ENCODE data around the gene SLC17A9. TPM values are rescaled to one million over a fixed set of nuclear protein-coding genes. Genes with fewer than 3 reads are reported as not detected.

The SLC17A9 gene
- polyA plus RNA-seq, 1 donor: 1.7 TPM

- no peak for DNase-seq
Observed at GRCh38 chr20:63003546-63003945, 51.0 kb downstream of the SLC17A9 start.

DNA sequence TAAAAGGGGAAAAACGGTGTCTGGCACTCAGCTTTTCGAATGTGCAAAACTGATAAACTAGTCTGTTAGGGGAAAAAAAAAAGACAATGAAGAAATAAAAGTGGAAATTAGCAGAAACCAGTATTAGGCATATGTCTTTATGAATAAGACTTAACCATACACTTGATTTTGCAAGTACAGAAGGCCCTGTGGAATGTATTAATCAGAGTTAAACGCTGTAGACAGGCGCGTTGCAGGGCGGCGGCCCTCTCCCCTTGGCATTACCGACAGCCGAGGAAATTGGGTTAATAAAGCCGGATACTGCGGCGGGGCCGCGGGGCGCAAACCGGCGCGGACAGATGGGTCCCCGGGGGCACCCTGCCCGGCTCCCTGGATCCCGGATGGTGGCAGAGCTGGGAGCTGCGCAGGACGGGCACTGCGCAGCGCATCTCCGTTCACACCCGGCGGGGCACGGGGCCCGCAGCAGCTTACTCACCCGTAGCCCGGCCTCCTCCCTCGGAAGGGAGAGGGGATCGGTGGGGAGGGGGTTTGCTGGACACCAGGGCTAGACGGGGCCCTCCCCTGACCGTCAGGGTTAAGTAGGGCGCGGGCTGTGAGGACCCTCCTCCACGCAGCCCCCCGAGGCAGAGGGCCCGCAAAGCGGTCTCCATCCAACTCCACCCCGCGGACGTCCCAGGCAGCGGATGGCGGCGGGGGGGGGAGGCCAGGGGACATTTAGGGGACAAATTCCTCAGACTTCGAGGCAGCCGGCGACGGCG is 52.3 kb downstream of the SLC17A9 start:
- DNase-seq: no peak

DNA sequence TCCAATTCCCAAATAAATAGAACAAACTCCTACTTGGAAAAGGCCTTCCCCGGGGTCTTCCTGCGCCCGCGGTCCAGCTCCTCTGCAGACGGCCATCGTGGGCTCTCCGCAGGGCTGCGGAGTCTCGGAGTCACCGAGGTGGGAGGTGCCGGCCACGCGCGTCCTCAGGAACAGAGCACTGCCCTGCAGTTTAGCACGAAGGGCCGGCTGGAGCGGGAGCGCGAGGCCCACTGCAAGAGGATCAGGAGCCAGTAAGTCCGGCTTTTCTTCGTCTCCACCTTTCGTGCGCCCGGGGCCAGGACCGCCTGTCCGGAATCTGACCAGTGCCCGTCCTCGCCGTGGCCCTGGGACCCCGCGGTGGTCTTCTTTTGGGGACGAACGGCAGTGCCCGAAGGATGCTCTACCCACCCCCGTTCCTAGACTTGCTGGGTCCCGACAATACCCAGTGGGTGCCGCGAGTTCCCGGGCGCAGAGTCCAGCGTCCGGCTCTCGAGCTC is 52.9 kb downstream of the SLC17A9 start:
- no peak for DNase-seq

GRCh38 chr20:63005862-63006539 is 53.5 kb downstream of the SLC17A9 start:
- DNase-seq: no peak

GRCh38 chr20:63006540-63007359 is 54.2 kb downstream of the SLC17A9 start, which contains the start of gene BHLHE23:
Gene BHLHE23, minus strand, starts transcription at chr20:63006964. Its CDS starts 190 bp downstream, at chr20:63006774.
- no peak for DNase-seq

- DNase-seq: no peak
Observed at GRCh38 chr20:63007360-63007645, 54.8 kb downstream of the SLC17A9 start.

DNA sequence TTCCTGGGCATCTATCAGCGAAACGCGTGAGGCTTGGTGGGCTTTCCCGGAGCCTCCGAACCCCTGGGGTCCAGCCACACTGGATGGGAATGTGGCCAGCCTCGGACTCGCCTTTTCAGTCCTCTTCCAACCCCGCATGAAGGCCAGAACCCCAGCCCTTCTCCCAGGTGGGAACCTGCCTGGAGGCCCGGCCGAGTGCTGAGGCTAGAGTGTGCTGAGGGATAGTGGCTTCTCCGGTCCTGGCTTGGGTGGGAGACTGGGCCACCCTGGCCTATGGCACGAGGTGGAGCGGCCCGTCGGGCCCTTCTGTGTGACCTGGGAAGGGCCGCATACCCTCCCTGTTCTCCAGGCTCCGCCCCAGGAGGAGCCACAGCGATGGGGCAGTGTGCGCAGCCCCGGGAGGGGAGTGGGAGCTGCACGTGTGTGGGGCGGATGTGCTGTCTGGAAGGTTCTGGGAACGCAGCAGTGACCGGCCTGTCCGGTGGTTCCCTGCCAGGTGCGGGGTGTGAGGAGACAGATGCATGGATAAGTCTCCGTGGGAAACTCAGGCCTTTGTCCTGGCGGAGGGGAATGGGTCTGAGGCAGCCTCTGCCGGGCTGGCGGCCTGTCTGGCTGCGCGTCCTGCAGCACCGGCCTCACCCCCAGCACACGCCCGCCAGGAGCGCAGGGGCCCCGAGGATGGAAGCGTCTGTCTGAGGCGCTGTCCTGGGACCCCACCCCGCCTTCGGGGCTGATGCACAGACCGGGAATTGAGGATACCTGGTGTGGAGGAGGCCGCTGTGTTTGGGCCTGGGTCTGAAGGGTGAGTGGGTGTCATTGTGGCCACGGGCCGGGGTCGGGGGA is 55.4 kb downstream of the SLC17A9 start:
- DNase-seq: no peak

- no peak for DNase-seq
Observed at GRCh38 chr20:63008541-63009044, 56.1 kb downstream of the SLC17A9 start.

- peak; percentile 63 for DNase-seq
Observed at GRCh38 chr20:63009045-63009961, 56.8 kb downstream of the SLC17A9 start.

DNA sequence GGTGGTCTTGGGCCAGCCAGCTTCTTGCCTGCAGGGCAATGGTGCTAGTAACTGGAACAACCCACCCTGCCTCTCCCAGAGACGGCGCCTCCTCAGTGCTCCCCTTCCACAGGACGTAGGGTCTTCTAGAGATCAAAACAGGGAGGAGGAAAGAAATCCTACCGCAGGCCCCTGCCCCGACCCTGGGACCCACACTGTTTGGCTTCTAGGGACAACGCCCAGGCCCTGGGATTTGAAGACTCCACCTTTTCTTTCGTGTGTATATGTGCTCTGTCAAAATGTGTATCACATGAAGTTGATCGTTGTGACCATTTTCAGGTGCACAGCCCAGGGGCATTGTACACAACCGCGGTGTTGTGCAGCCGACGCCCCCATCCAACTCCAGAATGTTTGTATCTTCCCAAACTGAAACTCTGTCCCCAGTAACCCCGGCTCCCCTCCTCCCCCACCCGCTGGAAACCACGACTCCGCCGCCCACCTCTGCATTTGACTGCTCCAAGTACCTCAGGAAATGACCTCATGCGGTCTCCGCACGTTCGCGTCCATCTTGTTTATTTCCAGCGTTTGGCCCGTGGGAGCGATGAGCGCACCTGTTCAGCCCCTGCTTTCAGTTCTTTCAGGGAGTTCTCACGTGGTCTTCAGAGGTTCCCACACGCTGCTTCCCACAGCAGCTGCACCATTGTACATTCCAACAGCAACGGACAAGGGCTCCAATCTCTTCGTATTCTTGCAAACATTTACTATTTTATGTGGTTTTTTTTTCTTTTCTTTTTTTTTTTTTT is 57.7 kb downstream of the SLC17A9 start:
- no peak for DNase-seq

- no peak for DNase-seq
Observed at GRCh38 chr20:63011798-63012197, 59.3 kb downstream of the SLC17A9 start.

DNA sequence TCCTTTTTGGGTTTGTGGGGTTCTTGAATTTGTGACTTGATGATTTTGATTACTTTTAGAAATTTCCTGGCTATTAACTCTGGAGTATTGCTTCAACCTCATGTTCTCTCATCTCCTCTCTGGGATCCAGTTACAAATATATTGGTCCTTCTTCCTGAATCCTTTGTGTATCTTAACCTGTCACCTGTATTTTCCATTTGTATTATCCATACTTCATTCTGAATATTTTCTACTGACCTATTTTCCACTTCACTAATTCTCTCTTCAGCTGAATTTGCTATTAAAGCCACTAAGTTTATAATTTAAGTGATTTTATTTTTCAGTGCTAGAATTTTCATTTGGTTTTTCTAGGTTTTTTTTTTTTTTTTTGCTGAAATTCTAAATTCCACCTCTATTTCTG is 60.7 kb downstream of the SLC17A9 start:
- no peak for DNase-seq

- no peak for DNase-seq
Observed at GRCh38 chr20:63014287-63014686, 61.8 kb downstream of the SLC17A9 start.

- peak; percentile 49 for DNase-seq
Observed at GRCh38 chr20:63014710-63015109, 62.2 kb downstream of the SLC17A9 start.

DNA sequence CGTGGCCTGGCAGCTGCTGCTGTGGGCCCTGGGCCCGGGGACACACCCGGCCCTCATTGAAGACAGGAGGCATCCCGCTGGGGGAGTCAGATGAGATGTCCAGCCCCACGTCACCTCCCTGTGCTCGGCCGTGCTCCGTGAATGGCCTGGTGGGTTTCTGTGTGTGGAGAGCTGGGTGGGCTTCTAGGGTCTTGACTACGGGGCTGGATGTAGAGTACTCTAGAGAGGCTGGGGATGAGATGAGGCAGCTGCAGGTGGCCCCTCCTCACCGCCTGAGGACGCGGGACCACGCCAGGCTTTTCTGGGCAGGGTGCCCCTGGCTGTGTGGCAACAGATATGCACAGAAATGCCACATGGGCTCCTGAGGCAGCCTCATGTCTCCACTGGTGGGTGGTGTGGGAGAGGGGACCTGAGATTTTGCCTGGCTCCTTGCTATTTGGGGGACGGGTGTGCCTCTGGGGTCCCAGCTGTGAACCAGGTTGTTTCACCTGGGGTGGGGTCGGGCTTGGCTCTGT is 62.7 kb downstream of the SLC17A9 start:
- no peak for DNase-seq

DNA sequence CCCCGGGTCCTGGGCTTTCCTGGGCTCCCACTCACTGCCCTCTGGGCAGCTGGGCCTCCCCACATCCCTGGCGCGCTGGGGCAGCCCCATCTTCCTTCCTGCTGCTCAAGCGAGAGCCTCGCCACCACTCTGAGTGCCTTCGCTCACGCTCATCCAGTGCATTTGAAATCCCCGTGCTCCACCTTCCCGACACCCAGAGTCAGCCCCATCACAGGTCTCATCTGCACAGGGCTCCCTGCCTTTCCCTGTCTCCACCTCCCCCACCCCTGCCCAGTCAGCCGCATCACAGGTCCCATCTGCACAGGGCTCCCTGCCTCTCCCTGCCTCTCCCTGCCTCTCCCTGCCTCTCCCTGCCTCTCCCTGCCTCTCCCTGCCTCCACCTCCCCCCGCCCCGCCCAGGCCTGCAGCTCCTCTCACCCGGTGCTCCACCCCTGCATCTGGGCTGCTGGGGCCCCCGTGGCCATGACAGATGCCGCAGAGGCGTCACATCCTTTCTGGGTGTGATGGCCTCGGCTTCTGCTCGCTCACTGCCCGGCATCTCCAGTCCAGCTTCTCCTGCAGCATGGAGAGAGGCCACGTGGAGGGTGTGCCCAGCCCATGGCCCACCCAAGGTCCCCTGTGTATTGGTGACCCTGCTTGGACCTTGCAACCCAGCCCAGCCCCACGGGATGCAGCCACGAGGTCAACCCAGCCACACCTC is 63.3 kb downstream of the SLC17A9 start:
- DNase-seq: no peak

DNA sequence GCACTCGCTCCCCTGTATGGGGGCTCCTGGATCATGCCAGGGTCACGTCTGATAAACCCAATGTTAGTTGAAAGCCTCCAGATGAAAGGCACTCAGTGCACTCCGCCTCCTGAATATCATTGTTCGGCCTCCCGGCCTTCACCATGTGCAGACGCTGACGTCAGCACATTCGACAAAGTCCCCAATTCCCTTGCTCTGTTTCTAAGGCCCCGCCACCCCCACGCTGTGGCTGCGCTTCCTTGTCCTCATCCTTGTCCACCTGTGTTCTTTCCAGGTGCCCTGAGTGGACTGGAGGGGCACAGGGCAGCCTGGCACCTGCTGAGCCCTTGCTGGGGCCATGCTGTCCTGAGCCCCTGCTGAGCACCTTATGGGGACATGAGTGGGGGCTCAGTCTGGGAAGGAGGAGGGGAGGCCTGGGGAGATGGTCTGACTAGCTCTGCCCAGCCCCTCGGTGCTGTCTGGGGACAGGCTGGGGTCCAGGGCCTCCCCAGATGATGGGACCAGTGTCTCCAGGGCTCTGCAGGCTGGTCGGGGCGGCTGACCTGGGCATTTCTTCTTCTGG is 64.1 kb downstream of the SLC17A9 start:
- no peak for DNase-seq

DNA sequence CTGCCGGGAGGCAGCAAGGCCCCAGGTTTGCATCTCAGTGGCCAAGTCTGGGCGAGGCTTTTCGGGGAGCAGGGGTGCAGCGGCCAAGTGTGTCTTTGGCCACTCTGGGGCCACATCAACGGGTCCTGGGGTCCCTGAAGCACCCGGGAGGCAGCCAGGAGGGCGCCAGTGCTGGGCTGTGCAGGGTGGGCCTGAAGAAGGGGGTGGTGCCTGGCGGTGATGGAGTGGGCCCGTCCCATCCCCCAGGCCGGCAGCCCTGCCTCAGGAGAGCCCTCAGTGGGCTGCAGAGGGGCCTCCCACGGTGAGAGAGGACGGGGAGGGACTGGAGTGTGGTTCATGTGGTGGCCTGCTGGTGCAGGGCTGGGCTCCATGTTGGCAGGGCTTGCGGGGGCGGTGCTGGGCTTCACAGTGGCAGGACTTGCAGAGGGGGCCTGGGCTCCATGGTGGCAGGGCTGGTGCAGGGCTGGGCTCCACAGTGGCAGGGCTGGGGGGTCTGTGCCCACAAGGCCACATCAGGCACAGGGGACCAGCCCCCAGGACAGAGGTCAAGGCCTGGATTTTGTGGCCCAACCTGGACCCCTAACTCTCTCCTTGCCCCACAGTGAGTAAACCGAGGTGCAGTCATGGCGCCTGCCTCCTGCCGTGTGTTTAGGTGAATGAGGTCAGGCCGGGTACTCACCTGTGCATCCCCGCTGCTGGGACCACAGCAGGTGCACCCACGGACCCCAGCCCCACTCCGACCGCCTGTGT is 64.7 kb downstream of the SLC17A9 start:
- no peak for DNase-seq

Measured in left kidney (tissue), 2 donors.